Psoas muscle (tissue), 8 donors: ENCODE measurements around the gene ADORA2B. TPM values are rescaled to one million over a fixed set of nuclear protein-coding genes. Genes with fewer than 3 reads are reported as not detected.
"Not testable (repeated sequence)": the region's sequence is repeated elsewhere in the genome, so short reads cannot be mapped to it uniquely, and the experiment has no call there.

Source experiments
- ATAC-seq, 4 donors: fragments of 200-7000 bp; cut with Tn5 transposase; one replicate each; pipeline ENCODE4 v1.9.1; 2020; ENCODE audit warnings: moderate library complexity in 3 of 4, mild to moderate bottlenecking in 2 of 4
- DNase-seq, 2 donors: peaks; one replicate each; pipeline ENCODE4 v3.0.0-alpha.2; 2020
- H3K27ac ChIP-seq: fragments of 200-600 bp; one replicate; pipeline ENCODE4 v1.8.0; 2022
- H3K27me3 ChIP-seq, 3 donors: fragments of 200-600 bp in 1 of 3; one replicate each; pipeline versions ENCODE4 v1.6.1 to v1.8.0; 2013 to 2022; ENCODE audit warnings: low read length in 2 of 3, mild to moderate bottlenecking in 2 of 3, moderate library complexity in 1 of 3; ENCODE audit not compliant: insufficient read depth in 3 of 3
- H3K36me3 ChIP-seq, 2 donors: fragments of 200-600 bp in 1 of 2; one replicate each; pipeline versions ENCODE4 v1.6.1 to v1.8.0; 2013 to 2022; ENCODE audit warnings: low read depth in 1 of 2, mild to moderate bottlenecking in 1 of 2, moderate library complexity in 1 of 2; ENCODE audit not compliant: insufficient read depth in 1 of 2
- H3K4me1 ChIP-seq: fragments of 200-600 bp; one replicate; pipeline ENCODE4 v1.8.0; 2022
- H3K4me3 ChIP-seq: fragments of 200-600 bp; one replicate; pipeline ENCODE4 v1.8.0; 2022; ENCODE audit warnings: mild to moderate bottlenecking
- H3K9me3 ChIP-seq: fragments of 200-600 bp; one replicate; pipeline ENCODE4 v1.8.0; 2022
- CTCF ChIP-seq: fragments of 200-600 bp; IDR thresholded peaks from one replicate; pipeline ENCODE4 v1.8.0; 2022; ENCODE audit warnings: antibody characterized with exemption
- WGBS, 3 donors: extraction: QIAGEN DNeasy Blood & Tissue Kit; methylation state at CpG; one replicate each; pipeline versions ENCODE4 v1.1.6 to v1.1.7; 2013; 5-methylcytosine and 5-hydroxymethylcytosine counted together
- intact Hi-C, 2 donors: fragments of 100-400 bp; cut with DNase I; formaldehyde crosslinking; loops; one replicate each; pipeline versions ENCODE4 v1.11.0 to v1.14.2; 2022
- polyA plus RNA-seq, 3 donors: library from polyadenylated mRNA; stranded (reverse); fragments of 200-250 nt; gene quantifications; one replicate each; pipeline ENCODE4 v1.2.3, GENCODE V29; 2013
- total RNA-seq, 4 donors: library from RNA; stranded (reverse); fragmentation: NEBNext Ultra II Directional in 2 of 4; extraction: Animal tissue kit (Norgen Biotek cat#: 25700) in 2 of 4; gene quantifications; one replicate each; pipeline versions ENCODE4 v1.2.1 to v1.2.4, GENCODE V29; 2021 to 2023
- donor health status: healthy with polysubstance abuse.
- donor health status: DM: no; HTN: no; CAD: no; lungs with moderate emphysema.
- donor health status: Bipolar disorder and iron deficiency.
- donor health status: healthy.
- donor health status: DM: yes; HTN: yes; CAD: no.
- donor health status: DM: no; HTN: no; CAD: no.
- donor health status: DM: no; HTN: no; CAD: no.
- donor health status: DM: yes; HTN: yes; CAD: no.

Gene ADORA2B
- total and polyA plus RNA-seq, 7 donors, result 0.07 to 0.36 (median 0.20) TPM

GRCh38 chr17:15907290-15907689 is 37.6 kb upstream of the ADORA2B start:
- ATAC-seq (no peak), DNase-seq (no peak)
- H3K36me3 ChIP-seq, result no peaks in the 10 kb centered on the region
- H3K9me3 ChIP-seq, result no peaks in the 10 kb centered on the region
- no peaks in the 10 kb centered on the region for H3K27me3 ChIP-seq
- no peak overlapping the region for H3K27ac ChIP-seq
- no peaks in the 10 kb centered on the region for H3K4me1 ChIP-seq
- WGBS, 3 donors, result 58 to 67% (median 58%) methylated on average over 2 of the region's 2 CpGs
- TF ChIP-seq CTCF, result no peak
- intact Hi-C loops, result no loop called here
- H3K4me3 ChIP-seq, result no peak overlapping the region

DNA sequence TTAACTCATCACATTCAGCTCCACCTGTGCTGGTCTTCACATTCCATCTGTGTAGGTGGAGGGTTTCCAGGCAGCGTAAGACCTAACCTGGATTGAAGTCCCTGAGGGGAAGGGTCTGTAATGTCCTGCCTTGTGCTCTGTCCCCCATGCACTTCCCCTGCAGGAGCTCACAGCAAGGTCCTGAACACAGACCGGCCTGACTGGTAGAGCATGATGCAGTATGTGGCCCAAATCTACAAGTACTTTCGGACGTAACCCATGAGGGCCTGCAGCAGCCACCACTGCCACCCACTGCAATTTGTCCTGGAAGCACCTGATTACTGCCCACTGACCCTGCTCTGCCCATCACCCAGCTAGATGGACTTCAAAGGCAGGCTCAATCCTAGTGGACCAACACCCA is 36.6 kb upstream of the ADORA2B start:
- Histone ChIP-seq H3K9me3 (no peaks in the 10 kb centered on the region), H3K4me1 (no peaks in the 10 kb centered on the region), H3K4me3 (no peak overlapping the region), H3K27ac (no peak overlapping the region), H3K27me3 (no peaks in the 10 kb centered on the region), H3K36me3 (no peaks in the 10 kb centered on the region)
- no peak for DNase-seq
- no peak for ATAC-seq
- TF ChIP-seq CTCF, result no peak
- WGBS, 3 donors, result 78 to 90% (median 79%) methylated on average over 4 of the region's 4 CpGs
- intact Hi-C loops, result no loop called here

DNA sequence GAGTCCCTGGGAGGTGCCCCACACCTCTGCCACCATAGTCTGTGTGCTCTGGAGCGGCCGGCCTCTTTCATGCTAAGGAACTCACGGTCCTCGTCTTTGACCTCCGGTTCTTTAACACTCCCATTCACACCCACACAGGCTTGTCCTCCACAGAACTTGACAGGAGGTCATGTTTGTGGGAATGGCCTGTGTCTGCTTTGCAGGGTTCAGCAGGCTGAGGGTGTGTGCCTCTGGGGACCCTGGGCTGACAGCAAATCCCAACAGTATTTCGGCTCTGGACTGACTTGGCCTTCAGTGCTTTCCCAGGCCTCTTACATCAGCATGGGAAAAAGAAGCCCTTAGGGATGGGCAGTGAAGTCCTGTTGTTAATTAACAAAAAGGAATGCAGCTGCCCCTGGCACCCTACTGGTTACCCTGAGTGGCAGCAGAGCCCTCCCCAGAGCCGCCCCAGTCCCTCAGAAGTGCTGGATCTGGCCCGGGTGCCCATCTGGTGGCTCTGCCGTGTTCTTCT is 35.4 kb upstream of the ADORA2B start:
- DNase-seq (no peak), ATAC-seq (no peak)
- Histone ChIP-seq H3K4me1 (no peaks in the 10 kb centered on the region), H3K9me3 (no peaks in the 10 kb centered on the region), H3K27ac (no peak overlapping the region), H3K4me3 (no peak overlapping the region), H3K27me3 (no peaks in the 10 kb centered on the region), H3K36me3 (no peaks in the 10 kb centered on the region)
- intact Hi-C loops, result no loop called here
- WGBS, 3 donors, result 72 to 76% (median 74%) methylated on average over 9 of the region's 9 CpGs
- TF ChIP-seq CTCF, result no peak

GRCh38 chr17:15910791-15911190 is 34.1 kb upstream of the ADORA2B start:
- no peak for TF ChIP-seq CTCF
- Histone ChIP-seq H3K27ac (no peak overlapping the region), H3K27me3 (peaks cover 0 to under 1% (median 0%) of the 10 kb centered on the region in 3 donors), H3K4me1 (no peaks in the 10 kb centered on the region), H3K4me3 (no peak overlapping the region), H3K36me3 (no peaks in the 10 kb centered on the region), H3K9me3 (no peaks in the 10 kb centered on the region)
- no peak for ATAC-seq
- no peak for DNase-seq
- intact Hi-C loops, result no loop called here
- 71 to 75% (median 72%) methylated on average over 5 of the region's 5 CpGs for WGBS, 3 donors

DNA sequence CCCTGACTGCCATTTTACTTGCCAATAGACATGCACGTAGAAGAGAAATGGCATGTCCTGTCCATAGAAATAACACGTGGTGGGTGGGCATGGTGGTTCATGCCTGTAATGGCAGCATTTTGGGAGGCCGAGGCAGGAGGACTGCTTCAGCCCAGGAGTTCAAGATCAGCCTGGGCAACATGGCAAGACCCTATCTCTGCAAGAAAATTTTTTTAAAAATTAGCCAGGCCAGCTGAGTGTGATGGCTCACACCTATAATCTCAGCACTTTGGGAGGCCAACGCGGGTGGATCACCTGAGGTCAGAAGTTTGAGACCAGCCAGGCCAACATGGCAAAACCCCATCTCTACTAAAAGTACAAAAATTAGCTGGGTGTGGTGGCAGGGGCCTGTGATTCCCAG is 33.2 kb upstream of the ADORA2B start:
- H3K27me3 ChIP-seq, H3K27ac ChIP-seq, H3K4me3 ChIP-seq, H3K9me3 ChIP-seq, ATAC-seq, H3K36me3 ChIP-seq, DNase-seq, intact Hi-C loops, H3K4me1 ChIP-seq: not testable (repeated sequence)
- 83 to 95% (median 83%) methylated on average over 5 of the region's 5 CpGs for WGBS, 3 donors
